Heart left ventricle (tissue), 16 donors: ENCODE measurements around the gene GGNBP2. TPM values are rescaled to one million over a fixed set of nuclear protein-coding genes. Genes with fewer than 3 reads are reported as not detected.

Experiments
- ATAC-seq, 4 donors: fragments of 200-7000 bp; cut with Tn5 transposase; one replicate each; pipeline ENCODE4 v1.9.1; 2020 to 2022; ENCODE audit warnings: moderate library complexity in 4 of 4, mild to moderate bottlenecking in 3 of 4, moderate number of reproducible peaks in 1 of 4
- DNase-seq, 5 donors: peaks; one replicate each; pipeline ENCODE4 v3.0.0-alpha.2; 2020
- H3K27ac ChIP-seq, 12 donors: fragments of 200-600 bp; sonication (generic) in 4 of 12; one replicate each; pipeline versions ENCODE4 v1.5.0 to v1.8.0; 2016 to 2022; ENCODE audit warnings: mild to moderate bottlenecking in 2 of 12
- H3K27me3 ChIP-seq, 9 donors: fragments of 200-600 bp; sonication (generic) in 2 of 9; one replicate each; pipeline versions ENCODE4 v1.5.1 to v1.8.0; 2016 to 2022; ENCODE audit warnings: mild to moderate bottlenecking in 3 of 9
- H3K36me3 ChIP-seq, 9 donors: fragments of 200-600 bp; sonication (generic) in 2 of 9; one replicate each; pipeline versions ENCODE4 v1.5.0 to v1.8.0; 2018 to 2022; ENCODE audit warnings: mild to moderate bottlenecking in 2 of 9
- H3K4me1 ChIP-seq, 12 donors: fragments of 200-600 bp; sonication (generic) in 4 of 12; one replicate each; pipeline versions ENCODE4 v1.5.0 to v1.8.0; 2016 to 2022; ENCODE audit warnings: mild to moderate bottlenecking in 3 of 12
- H3K4me3 ChIP-seq, 12 donors: fragments of 200-600 bp; sonication (generic) in 4 of 12; one replicate each; pipeline versions ENCODE4 v1.5.0 to v1.8.0; 2017 to 2022; ENCODE audit warnings: mild to moderate bottlenecking in 9 of 12, moderate library complexity in 4 of 12
- H3K9me3 ChIP-seq, 12 donors: fragments of 200-600 bp; sonication (generic) in 4 of 12; one replicate each; pipeline versions ENCODE4 v1.5.0 to v1.8.0; 2016 to 2022; ENCODE audit warnings: mild to moderate bottlenecking in 1 of 12
- CTCF ChIP-seq, 12 donors: fragments of 200-600 bp; sonication (generic) in 4 of 12; IDR thresholded peaks; one replicate each; pipeline versions ENCODE4 v1.5.0 to v1.8.0; 2018 to 2022; ENCODE audit warnings: antibody characterized with exemption in 12 of 12, mild to moderate bottlenecking in 5 of 12
- POLR2A ChIP-seq, 2 donors: fragments of 450-650 bp; IDR thresholded peaks; one replicate each; pipeline ENCODE4 v1.6.1; 2017; ENCODE audit warnings: antibody characterized with exemption in 2 of 2, mild to moderate bottlenecking in 2 of 2, moderate library complexity in 2 of 2
- WGBS, 4 donors: extraction: QIAGEN DNeasy Blood & Tissue Kit in 2 of 4; methylation state at CpG; one replicate each; pipeline versions ENCODE4 v1.1.5 to v1.1.7; 2013 to 2018; 5-methylcytosine and 5-hydroxymethylcytosine counted together
- intact Hi-C, 10 donors: fragments of 100-400 bp; cut with DNase I; formaldehyde crosslinking; loops; one replicate each; pipeline versions ENCODE4 v1.11.1 to v1.14.2; 2022
- polyA plus RNA-seq, 2 donors: library from polyadenylated mRNA; stranded (reverse); fragments of 200-250 nt; gene quantifications; one replicate each; pipeline ENCODE4 v1.2.3, GENCODE V29; 2013
- total RNA-seq, 9 donors: library from RNA; depleted of rRNA in 2 of 9; stranded (reverse); fragments of >200 nt in 2 of 9; fragmentation: NEBNext Ultra II Directional in 3 of 9; extraction: Animal tissue kit (Norgen Biotek cat#: 25700) in 3 of 9; gene quantifications; one replicate each; pipeline versions ENCODE4 v1.1.0 to v1.2.4, GENCODE V29; 2016 to 2023
- donor health status: ischemic (EF 13 %, LVEDD 7.1; RV severe dilation, severe dysfunction).
- donor health status: healthy with polysubstance abuse.
- donor health status: DM: no; HTN: yes; CAD: no.
- donor health status: DM: no; HTN: no; CAD: no.
- donor health status: ischemic (EF 25% LVEDD 6.9; RV normal size, moderate dysfunction).
- donor health status: ischemic (EF 25% LVEDD 5.7; RV mildly dilated, moderate dysfunction).
- donor health status: healthy.
- donor health status: DM: yes; HTN: yes; CAD: no.
- donor health status: ischemic (EF 35%, LVEDD 5.7; RV mildly dilated, moderate dysfunction).
- donor health status: nonischemic (EF 11% LVEDD 7.7; RV severe dilation, severe dysfunction).
- donor health status: DM: yes; HTN: yes; CAD: no.
- donor health status: PGD.
- donor health status: ischemic (EF 29% LVEDD 5.4; RV normal size, mild dysfunction).
- donor health status: nonischemic (EF 23%, LVEDD 6.1; RV moderate dilation, normal function).

GGNBP2 gene
- total and polyA plus RNA-seq, 11 donors, result 27.4 to 62.9 (median 40.5) TPM

GRCh38 chr17:36575028-36575427 is 30.3 kb downstream of the GGNBP2 start:
- ATAC-seq, result no peak
- Histone ChIP-seq H3K4me3 (no peak overlapping the region), H3K9me3 (no peaks in the 10 kb centered on the region), H3K36me3 (peaks cover 0 to 92% (median 71%) of the 10 kb centered on the region in 9 donors), H3K27me3 (no peaks in the 10 kb centered on the region), H3K27ac (no peak overlapping the region), H3K4me1 (peaks cover 0 to 9% (median 2%) of the 10 kb centered on the region in 12 donors)
- intact Hi-C loops, result no loop called here
- TF ChIP-seq CTCF (IDR thresholded peaks at IDR 0.05) (no peak), POLR2A (IDR thresholded peaks at IDR 0.05) (no peak)
- peak in 1 of 5 donors; percentile 42 for DNase-seq
- 95 to 98% (median 96%) methylated on average over 11 to 12 of the region's 12 CpGs for WGBS, 4 donors

GRCh38 chr17:36576793-36577192 is 32.1 kb downstream of the GGNBP2 start:
- peak in 1 of 4 donors; percentile 14 for ATAC-seq
- WGBS, 4 donors, result 63 to 69% (median 67%) methylated on average over 2 of the region's 2 CpGs

GRCh38 chr17:36578671-36579070 is 34.0 kb downstream of the GGNBP2 start:
- Histone ChIP-seq H3K27ac (no peak overlapping the region), H3K4me3 (no peak overlapping the region), H3K36me3 (peaks cover 0 to 92% (median 75%) of the 10 kb centered on the region in 9 donors), H3K27me3 (no peaks in the 10 kb centered on the region), H3K4me1 (peaks cover 0 to 9% (median 2%) of the 10 kb centered on the region in 12 donors), H3K9me3 (no peaks in the 10 kb centered on the region)
- ATAC-seq (no peak), DNase-seq (no peak)
- TF ChIP-seq CTCF (IDR thresholded peaks at IDR 0.05), result no peak
- TF ChIP-seq POLR2A (IDR thresholded peaks at IDR 0.05), result no peak
- 88 to 94% (median 90%) methylated on average over 2 of the region's 2 CpGs for whole genome bisulfite sequencing, 4 donors
- intact Hi-C loops, result no loop called here

More at GRCh38 chr17:36576793-36577192, 32.1 kb downstream of the GGNBP2 start:
- Histone ChIP-seq H3K9me3 (no peaks in the 10 kb centered on the region), H3K27me3 (no peaks in the 10 kb centered on the region), H3K4me3 (no peak overlapping the region), H3K4me1 (peaks cover 0 to 9% (median 2%) of the 10 kb centered on the region in 12 donors), H3K27ac (no peak overlapping the region), H3K36me3 (peaks cover 0 to 92% (median 72%) of the 10 kb centered on the region in 9 donors)
- no peak for DNase-seq
- TF ChIP-seq CTCF (IDR thresholded peaks at IDR 0.05) (no peak), POLR2A (IDR thresholded peaks at IDR 0.05) (no peak)
- intact Hi-C loops, result no loop called here

GRCh38 chr17:36583787-36584186 is 39.1 kb downstream of the GGNBP2 start:
- no peaks in the 10 kb centered on the region for H3K9me3 ChIP-seq
- WGBS, 4 donors, result 67 to 79% (median 74%) methylated on average over 1 of the region's 1 CpG
- no peak for ATAC-seq
- no peak for DNase-seq
- H3K27me3 ChIP-seq, result no peaks in the 10 kb centered on the region
- no peaks in the 10 kb centered on the region for H3K4me1 ChIP-seq
- intact Hi-C loops, result no loop called here
- H3K36me3 ChIP-seq, result peaks cover 0 to 100% (median 99%) of the 10 kb centered on the region in 9 donors
- H3K4me3 ChIP-seq, result no peak overlapping the region
- TF ChIP-seq POLR2A (IDR thresholded peaks at IDR 0.05) (no peak), CTCF (IDR thresholded peaks at IDR 0.05) (no peak)
- no peak overlapping the region for H3K27ac ChIP-seq
